ENCODE measurements around the gene INPPL1.

The INPPL1 gene

DNA sequence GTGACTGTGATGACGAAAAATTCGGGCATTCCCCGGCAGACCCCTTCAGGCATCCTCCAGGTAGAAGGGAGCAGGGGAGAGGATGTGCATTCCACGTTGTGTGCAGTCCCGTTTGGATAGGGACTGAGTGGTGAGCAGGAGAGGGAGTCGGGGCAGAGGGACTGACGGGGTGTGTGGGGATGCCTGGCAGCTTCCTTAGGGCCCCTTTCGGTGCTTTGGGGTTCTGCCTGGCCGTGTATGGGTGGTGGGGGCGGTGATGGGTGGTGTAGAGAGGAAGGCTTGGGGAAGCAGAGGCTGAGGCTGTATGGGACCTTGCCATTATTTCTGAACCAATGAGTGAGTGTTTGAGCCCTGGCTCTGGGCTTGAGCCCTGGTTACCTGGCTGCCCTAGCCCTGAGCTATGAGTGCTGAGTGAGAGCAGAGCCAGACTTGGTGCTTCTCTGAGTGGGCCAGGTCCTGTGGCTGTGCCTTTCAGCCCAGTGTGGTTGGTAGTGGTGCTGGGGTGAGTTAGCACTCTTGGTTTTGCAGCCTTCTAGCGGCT, 914 bp downstream of the INPPL1 start:
- H3K4me3 ChIP-seq (ENCODE audit: low read length): peak overlapping the region; percentile 77
- TF ChIP-seq ZNF274 (IDR thresholded peaks at IDR 0.05; ENCODE audit: low read depth, low read length): no peak

GRCh38 chr11:72226701-72227100, 2.1 kb downstream of the INPPL1 start:
- no peak for TF ChIP-seq ZNF274 (IDR thresholded peaks at IDR 0.05; ENCODE audit: low read depth, low read length)
- H3K4me3 ChIP-seq (ENCODE audit: low read length): no peak overlapping the region

DNA sequence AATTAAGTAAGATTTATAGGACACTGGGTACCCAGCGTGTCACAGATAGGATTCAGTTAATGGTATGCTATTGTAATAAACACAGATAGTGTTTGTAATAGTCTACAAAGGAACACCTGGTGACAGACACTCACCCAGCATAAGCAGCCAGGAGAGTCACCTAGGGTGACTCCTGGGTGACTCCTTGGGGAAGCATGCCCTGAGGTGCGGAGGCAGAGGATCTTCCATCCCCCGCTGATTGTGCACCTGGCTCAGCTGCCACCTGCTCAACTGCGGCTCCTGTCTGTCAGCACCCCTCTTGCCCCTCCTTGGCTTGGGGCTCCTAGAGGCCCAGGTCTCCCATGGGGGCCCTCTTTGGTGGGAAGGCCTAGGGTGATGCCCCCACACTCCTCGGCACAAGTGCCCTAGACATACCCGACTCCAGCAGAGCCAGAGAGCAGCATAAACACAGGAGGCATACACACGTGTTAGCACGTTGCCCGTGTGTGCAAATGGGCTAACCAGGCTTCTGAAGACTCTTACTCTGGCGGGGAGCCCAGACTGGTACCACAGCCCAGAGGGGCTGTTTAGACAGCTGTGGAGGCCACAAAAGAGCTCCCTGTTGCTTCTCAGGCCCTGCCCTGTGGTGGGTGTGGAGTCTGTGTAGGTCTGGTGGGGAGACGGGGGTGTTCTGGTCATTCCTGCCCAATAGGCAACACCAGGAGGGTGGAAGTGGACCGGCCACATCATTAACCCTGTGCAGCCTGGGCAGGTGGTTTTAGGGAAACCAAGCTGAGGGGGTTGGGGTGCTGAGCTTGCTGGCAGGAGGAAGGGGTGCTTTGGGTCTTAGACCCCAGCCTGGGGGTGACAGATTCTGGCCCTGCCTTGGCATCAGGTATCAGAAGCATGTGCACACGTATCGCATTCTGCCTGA, 3.0 kb downstream of the INPPL1 start:
- H3K4me3 ChIP-seq (ENCODE audit: low read length): no peak overlapping the region
- TF ChIP-seq ZNF274 (IDR thresholded peaks at IDR 0.05; ENCODE audit: low read depth, low read length): no peak

DNA sequence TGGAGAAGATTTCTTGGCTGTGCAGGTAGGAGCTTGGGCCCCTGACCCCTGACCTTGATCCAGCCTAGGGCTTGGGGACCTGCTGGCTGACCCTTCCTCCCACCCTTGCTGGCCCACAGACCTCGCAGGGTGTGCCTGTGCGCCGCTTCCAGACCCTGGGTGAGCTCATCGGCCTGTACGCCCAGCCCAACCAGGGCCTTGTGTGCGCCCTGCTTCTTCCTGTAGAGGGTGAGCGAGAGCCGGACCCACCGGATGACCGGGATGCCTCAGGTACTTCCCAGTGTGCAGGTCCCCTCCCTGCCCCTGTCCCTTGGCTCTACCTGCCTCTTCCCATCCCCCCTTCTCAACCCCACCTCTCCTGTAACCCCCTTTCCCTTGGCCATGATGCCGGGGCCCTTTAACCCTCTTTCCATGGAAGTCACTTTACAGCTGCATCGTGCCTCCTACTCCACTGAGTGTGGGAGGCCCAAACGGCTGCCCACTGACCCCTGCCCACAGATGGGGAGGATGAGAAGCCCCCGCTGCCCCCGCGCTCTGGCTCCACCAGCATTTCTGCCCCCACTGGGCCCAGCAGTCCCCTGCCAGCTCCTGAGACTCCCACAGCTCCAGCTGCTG, 3.8 kb downstream of the INPPL1 start:
- H3K4me3 ChIP-seq (ENCODE audit: low read length): no peak overlapping the region
- TF ChIP-seq ZNF274 (IDR thresholded peaks at IDR 0.05; ENCODE audit: low read depth, low read length): no peak

GRCh38 chr11:72228844-72229231, 4.3 kb downstream of the INPPL1 start:
- H3K4me3 ChIP-seq (ENCODE audit: low read length): no peak overlapping the region
- no peak for TF ChIP-seq ZNF274 (IDR thresholded peaks at IDR 0.05; ENCODE audit: low read depth, low read length)

GRCh38 chr11:72229336-72229924, 4.9 kb downstream of the INPPL1 start:
- no peak overlapping the region for H3K4me3 ChIP-seq (ENCODE audit: low read length)
- no peak for TF ChIP-seq ZNF274 (IDR thresholded peaks at IDR 0.05; ENCODE audit: low read depth, low read length)

DNA sequence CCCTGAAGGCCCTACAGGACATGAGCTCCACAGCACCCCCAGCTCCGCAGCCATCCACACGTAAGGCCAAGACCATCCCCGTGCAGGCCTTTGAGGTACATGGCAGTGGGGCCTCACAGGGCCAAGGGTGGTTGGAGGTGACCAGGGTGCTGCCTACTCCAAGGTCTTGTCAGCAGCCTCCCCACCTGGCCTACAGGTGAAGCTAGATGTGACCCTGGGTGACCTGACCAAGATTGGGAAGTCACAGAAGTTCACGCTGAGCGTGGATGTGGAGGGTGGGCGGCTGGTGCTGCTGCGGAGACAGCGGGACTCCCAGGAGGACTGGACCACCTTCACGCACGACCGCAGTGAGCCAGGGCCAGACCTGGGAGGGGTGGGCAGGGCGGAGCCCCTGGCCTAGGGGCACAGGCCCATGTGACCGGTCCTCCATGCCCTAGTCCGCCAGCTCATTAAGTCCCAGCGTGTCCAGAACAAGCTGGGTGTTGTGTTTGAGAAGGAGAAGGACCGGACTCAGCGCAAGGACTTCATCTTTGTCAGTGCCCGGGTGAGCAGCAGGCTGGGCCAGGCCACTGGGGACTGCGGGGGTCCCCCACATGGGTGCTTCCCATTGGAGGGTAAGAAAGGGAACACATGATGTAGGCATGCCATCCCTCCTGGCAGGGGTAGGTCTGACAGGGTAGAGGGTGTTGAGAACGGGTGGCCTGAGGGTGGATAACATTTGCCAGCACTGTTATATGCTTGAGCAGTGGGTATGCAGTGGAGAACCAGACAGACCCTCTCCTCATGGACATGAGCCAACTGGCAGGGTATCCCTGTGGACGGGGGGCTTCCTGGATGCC, 5.6 kb downstream of the INPPL1 start:
- no peak for TF ChIP-seq ZNF274 (IDR thresholded peaks at IDR 0.05; ENCODE audit: low read depth, low read length)

GRCh38 chr11:72230764-72231365, 6.3 kb downstream of the INPPL1 start:
- H3K4me3 ChIP-seq (ENCODE audit: low read length): no peak overlapping the region
- no peak for TF ChIP-seq ZNF274 (IDR thresholded peaks at IDR 0.05; ENCODE audit: low read depth, low read length)

More for the DNA sequence above, 5.6 kb downstream of the INPPL1 start:
- H3K4me3 ChIP-seq (ENCODE audit: low read length): no peak overlapping the region

- TF ChIP-seq ZNF274 (IDR thresholded peaks at IDR 0.05; ENCODE audit: low read depth, low read length): no peak
- no peak overlapping the region for H3K4me3 ChIP-seq (ENCODE audit: low read length)
Measured at GRCh38 chr11:72231396-72232259, 7.1 kb downstream of the INPPL1 start.

GRCh38 chr11:72232260-72233055, 7.9 kb downstream of the INPPL1 start:
- H3K4me3 ChIP-seq (ENCODE audit: low read length): no peak overlapping the region
- TF ChIP-seq ZNF274 (IDR thresholded peaks at IDR 0.05; ENCODE audit: low read depth, low read length): no peak

DNA sequence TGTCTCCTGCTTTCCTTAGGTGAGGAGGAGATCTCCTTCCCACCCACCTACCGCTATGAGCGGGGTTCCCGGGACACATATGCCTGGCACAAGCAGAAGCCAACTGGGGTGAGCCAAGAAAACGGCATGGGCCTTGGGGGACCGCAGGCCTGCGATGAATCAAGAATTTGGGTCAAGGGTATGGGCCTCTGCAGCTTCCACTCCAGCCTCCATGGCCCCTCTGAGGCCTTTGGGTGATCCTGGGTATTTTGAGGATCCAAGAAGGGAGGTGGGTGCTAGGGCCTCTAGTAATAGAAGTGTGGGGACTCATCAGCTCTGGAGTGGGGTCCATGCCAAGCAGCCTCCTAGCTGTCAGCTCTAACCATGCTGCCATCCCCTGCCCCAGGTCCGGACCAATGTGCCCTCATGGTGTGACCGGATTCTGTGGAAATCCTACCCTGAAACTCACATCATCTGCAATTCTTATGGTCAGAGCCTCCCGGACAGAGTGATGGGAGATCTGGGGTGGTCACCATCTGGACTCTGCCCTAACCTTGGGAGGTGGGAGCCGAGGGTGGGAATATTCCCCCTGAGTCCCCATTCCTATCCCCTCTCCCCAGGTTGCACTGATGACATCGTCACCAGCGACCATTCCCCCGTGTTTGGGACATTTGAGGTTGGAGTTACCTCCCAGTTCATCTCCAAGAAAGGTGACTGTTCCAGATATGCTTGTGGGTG, 8.6 kb downstream of the INPPL1 start:
- TF ChIP-seq ZNF274 (IDR thresholded peaks at IDR 0.05; ENCODE audit: low read depth, low read length): no peak
- no peak overlapping the region for H3K4me3 ChIP-seq (ENCODE audit: low read length)

Measured in GM08714 (cell line).